Mesothelial cell of epicardium (in vitro differentiated cells): ENCODE measurements around the gene FAF2. TPM values are rescaled to one million over a fixed set of nuclear protein-coding genes. Genes with fewer than 3 reads are reported as not detected.

Experiments used
- DNase-seq, 2 experiments: peaks; one replicate each; pipeline ENCODE4 v3.0.0; 2021; ENCODE audit warnings: low spot score in 2 of 2; ENCODE audit not compliant: unreplicated experiment in 2 of 2
- H3K27ac Mint-ChIP-seq: 2 replicates; pipeline ENCODE4 v1.8.0; 2021; ENCODE audit warnings: mixed read lengths
- H3K27me3 Mint-ChIP-seq: 2 replicates; pipeline ENCODE4 v1.8.0; 2021; ENCODE audit warnings: low read depth, mixed read lengths
- H3K36me3 Mint-ChIP-seq: 2 replicates; pipeline ENCODE4 v1.8.0; 2021; ENCODE audit warnings: mixed read lengths
- H3K4me1 Mint-ChIP-seq: 2 replicates; pipeline ENCODE4 v1.8.0; 2021; ENCODE audit warnings: mixed read lengths
- H3K4me3 Mint-ChIP-seq: 2 replicates; pipeline ENCODE4 v1.8.0; 2021; ENCODE audit warnings: mild to moderate bottlenecking, moderate library complexity, mixed read lengths
- H3K9me3 Mint-ChIP-seq: 2 replicates; pipeline ENCODE4 v1.8.0; 2021; ENCODE audit warnings: mixed read lengths
- total RNA-seq: library from RNA; stranded (reverse); gene quantifications from 3 replicates; pipeline ENCODE4 v1.2.1, GENCODE V29; 2021
- TF ChIP-seq, protein P1 (sequence below): fragments of 200-600 bp; sonication (generic); IDR thresholded peaks from one replicate; pipeline ENCODE4 v1.5.0; 2021; ENCODE audit warnings: antibody characterized with exemption; ENCODE audit not compliant: unreplicated experiment

Gene FAF2
- total RNA-seq, 1 donor from 2014 or later = 52.7 TPM

DNA sequence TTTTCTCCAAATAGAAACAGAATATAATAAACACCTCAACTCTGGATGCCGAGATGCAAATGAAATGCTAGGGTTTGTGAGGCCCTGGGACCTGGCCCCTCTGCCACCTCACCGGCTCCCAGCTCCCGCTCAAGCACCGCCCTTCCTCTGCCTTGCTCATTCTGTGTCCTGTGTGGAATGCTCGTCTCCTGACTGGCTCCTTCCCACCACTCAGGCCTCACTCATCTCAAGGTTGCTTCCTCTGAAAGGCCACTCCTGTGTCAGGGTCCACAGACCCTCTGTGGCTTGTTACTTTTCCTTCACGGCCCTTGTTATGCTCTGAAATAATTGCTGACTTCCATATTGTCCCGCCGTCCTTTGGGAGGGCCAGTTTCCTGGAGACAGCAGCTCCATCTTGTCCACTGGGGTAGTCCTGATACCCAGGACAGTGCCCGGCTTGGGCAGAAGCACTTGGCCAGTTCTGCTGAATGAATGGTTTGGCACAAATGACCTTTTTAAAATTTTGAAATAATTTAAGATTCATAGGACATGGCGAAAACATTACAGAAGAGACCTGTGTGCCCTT, 73.6 kb downstream of the FAF2 start:
- Mint-ChIP-seq H3K9me3 (no peaks in the 10 kb centered on the region), H3K4me3 (no peak overlapping the region), H3K36me3 (peaks cover 5% of the 10 kb centered on the region), H3K27me3 (no peaks in the 10 kb centered on the region), H3K4me1 (no peaks in the 10 kb centered on the region), H3K27ac (no peak overlapping the region)
- TF ChIP-seq, protein P1, sequence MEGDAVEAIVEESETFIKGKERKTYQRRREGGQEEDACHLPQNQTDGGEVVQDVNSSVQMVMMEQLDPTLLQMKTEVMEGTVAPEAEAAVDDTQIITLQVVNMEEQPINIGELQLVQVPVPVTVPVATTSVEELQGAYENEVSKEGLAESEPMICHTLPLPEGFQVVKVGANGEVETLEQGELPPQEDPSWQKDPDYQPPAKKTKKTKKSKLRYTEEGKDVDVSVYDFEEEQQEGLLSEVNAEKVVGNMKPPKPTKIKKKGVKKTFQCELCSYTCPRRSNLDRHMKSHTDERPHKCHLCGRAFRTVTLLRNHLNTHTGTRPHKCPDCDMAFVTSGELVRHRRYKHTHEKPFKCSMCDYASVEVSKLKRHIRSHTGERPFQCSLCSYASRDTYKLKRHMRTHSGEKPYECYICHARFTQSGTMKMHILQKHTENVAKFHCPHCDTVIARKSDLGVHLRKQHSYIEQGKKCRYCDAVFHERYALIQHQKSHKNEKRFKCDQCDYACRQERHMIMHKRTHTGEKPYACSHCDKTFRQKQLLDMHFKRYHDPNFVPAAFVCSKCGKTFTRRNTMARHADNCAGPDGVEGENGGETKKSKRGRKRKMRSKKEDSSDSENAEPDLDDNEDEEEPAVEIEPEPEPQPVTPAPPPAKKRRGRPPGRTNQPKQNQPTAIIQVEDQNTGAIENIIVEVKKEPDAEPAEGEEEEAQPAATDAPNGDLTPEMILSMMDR = no peak
- DNase-seq = no peak

DNA sequence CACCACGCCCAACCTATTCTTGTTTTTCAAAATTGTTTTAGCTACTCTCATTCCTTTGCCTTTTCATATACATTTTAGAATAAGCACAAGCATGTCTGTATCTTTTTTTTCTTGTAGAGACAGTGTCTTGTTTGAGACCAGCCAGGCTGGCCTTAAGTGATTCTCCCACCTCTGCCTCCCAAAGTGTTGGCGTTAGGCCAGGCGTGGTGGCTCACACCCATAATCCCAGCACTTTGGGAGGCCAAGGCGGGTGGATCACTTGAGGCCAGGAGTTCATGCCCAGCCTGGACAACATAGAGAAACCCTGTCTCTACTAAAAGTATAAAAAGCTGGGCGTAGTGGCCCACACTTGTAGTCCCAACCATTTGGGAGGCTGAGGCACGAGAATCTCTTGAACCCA, 76.0 kb downstream of the FAF2 start:
- TF ChIP-seq, protein P1 = no peak
- Mint-ChIP-seq H3K27me3 (no peaks in the 10 kb centered on the region), H3K4me1 (no peaks in the 10 kb centered on the region), H3K4me3 (no peak overlapping the region), H3K9me3 (no peaks in the 10 kb centered on the region), H3K27ac (no peak overlapping the region), H3K36me3 (peaks cover 12% of the 10 kb centered on the region)
- no peak for DNase-seq

DNA sequence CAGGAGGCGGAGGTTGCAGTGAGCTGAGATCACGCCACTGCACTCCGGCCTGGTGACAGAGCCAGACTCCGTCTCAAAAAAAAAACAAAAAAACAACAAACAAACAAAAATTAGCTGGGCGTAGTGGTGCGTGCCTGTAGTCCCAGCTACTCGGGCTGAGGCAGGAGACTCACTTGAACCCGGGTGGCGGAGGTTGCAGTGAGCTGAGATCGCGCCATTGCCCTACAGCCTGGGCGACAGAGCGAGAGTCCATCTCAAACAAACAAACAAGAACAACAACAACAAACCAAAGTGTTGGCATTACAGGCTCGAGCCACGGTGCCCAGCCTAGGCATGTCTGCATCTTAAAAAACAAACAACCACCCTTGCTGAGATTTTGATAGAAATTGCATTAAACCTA, 76.8 kb downstream of the FAF2 start:
- no peaks in the 10 kb centered on the region for H3K9me3 Mint-ChIP-seq
- H3K4me1 Mint-ChIP-seq = no peaks in the 10 kb centered on the region
- DNase-seq = no peak
- H3K27ac Mint-ChIP-seq = no peak overlapping the region
- H3K27me3 Mint-ChIP-seq = no peaks in the 10 kb centered on the region
- no peak overlapping the region for H3K4me3 Mint-ChIP-seq
- H3K36me3 Mint-ChIP-seq = peaks cover 12% of the 10 kb centered on the region
- TF ChIP-seq, protein P1 = no peak

DNA sequence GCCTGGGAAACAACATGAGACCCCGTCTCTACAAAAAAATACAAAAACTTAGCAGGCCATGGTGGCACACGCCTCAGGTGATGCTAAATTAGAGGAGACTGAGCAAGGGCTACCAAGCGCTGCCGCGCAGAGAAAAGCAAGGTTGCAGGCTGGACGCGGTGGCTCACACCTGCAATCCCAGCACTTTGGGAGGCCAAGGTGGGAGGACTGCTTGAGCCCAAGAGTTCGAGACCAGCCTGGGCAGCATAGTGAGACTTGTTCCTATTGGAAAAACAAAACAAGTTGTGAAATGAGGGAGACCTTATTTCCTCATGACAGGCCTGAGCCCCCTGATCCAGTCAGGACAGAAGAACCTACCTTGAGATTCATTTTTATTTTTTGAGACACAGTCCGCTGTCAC, 77.5 kb downstream of the FAF2 start:
- TF ChIP-seq, protein P1 = no peak
- no peak for DNase-seq
- Mint-ChIP-seq H3K27ac (peak overlapping the region; percentile 56), H3K9me3 (no peaks in the 10 kb centered on the region), H3K4me1 (no peaks in the 10 kb centered on the region), H3K36me3 (peaks cover 12% of the 10 kb centered on the region), H3K4me3 (no peak overlapping the region), H3K27me3 (no peaks in the 10 kb centered on the region)

DNA sequence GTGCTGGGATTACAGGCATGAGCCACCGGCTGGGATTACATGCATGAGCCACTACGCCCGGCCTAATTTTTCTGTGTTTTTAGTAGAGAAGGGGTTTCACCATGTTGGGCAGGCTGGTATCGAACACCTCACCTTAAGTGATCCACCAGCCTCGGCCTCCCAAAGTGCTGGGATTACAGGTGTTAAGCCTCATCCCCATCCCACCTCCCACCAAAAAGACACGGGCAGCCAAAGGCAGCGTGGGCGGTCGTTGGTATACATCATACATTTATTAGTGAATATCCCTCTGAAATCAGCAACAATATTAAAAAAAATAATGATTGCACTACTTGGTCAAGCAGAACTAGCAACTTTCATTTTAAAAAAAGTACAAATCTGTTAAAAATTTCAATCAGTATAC, 78.3 kb downstream of the FAF2 start:
- Mint-ChIP-seq H3K9me3 (no peaks in the 10 kb centered on the region), H3K27me3 (no peaks in the 10 kb centered on the region), H3K27ac (no peak overlapping the region), H3K4me1 (peaks cover 2% of the 10 kb centered on the region), H3K36me3 (peaks cover 14% of the 10 kb centered on the region), H3K4me3 (no peak overlapping the region)
- TF ChIP-seq, protein P1 = no peak
- DNase-seq = no peak
